ENCODE measurements around the gene CYP2U1.

DNA sequence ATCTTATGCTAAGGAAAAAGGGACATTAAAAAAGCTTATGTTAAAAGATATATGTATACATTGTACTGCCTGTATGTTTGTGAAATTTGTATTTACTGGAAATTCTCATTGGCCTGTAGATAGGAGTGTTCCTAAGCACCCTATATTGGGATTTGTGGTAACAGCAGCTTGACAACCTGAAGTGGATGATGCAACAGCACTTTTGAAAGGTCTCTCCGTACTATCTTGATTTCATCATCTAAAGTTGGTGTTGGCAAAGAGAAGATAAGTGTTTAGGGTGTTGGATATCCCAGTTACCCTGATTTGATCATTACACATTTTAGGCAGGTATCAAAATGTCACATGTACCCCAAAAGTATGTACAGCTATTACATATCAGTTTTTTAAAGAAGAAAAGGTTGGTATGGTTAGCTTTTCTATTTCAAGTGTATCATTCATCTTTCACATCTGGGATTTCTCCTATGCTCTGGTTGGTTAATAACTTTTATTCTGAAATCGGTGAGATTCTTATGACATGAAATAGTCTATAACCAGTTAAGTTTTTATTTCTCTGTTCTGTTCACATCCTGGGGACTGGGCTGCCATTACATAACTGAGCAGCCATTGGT, 68.7 kb downstream of the CYP2U1 start:
- TF ChIP-seq, protein P1, sequence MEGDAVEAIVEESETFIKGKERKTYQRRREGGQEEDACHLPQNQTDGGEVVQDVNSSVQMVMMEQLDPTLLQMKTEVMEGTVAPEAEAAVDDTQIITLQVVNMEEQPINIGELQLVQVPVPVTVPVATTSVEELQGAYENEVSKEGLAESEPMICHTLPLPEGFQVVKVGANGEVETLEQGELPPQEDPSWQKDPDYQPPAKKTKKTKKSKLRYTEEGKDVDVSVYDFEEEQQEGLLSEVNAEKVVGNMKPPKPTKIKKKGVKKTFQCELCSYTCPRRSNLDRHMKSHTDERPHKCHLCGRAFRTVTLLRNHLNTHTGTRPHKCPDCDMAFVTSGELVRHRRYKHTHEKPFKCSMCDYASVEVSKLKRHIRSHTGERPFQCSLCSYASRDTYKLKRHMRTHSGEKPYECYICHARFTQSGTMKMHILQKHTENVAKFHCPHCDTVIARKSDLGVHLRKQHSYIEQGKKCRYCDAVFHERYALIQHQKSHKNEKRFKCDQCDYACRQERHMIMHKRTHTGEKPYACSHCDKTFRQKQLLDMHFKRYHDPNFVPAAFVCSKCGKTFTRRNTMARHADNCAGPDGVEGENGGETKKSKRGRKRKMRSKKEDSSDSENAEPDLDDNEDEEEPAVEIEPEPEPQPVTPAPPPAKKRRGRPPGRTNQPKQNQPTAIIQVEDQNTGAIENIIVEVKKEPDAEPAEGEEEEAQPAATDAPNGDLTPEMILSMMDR (IDR thresholded peaks at IDR 0.05) = no peak
- TF ChIP-seq POLR2A (IDR thresholded peaks at IDR 0.05) (no peak), EP300 (IDR thresholded peaks at IDR 0.05; ENCODE audit: low read depth) (no peak), POLR2AphosphoS5 (IDR thresholded peaks at IDR 0.05) (no peak)

Data from transverse colon (tissue), 4 donors.